Measurements from ENCODE around the gene SPG7.

Gene SPG7

GRCh38 chr16:89588413-89589109, 80.4 kb downstream of the SPG7 start:
- no peak for TF ChIP-seq EZH2phosphoT487 (IDR thresholded peaks at IDR 0.05; ENCODE audit: borderline replicate concordance)
- no peak for TF ChIP-seq CTCF (conservative IDR thresholded peaks at IDR 0.05; ENCODE audit: low read length)
- no peaks in the 10 kb centered on the region for H3K27me3 ChIP-seq (ENCODE audit: insufficient read depth, low read length, poor library complexity, severe bottlenecking)
- H3F3A ChIP-seq (ENCODE audit: low read depth) = no peaks in the 10 kb centered on the region
- H3K9ac ChIP-seq (ENCODE audit: low read depth, low read length, poor library complexity, severe bottlenecking) = no peak overlapping the region
- no peaks in the 10 kb centered on the region for H3K9me2 ChIP-seq (replicated peaks; ENCODE audit: low read depth, low read length)
- H3K79me2 ChIP-seq (ENCODE audit: insufficient read depth, low read length) = no peaks in the 10 kb centered on the region
- peaks cover 2% of the 10 kb centered on the region for H3K4me1 ChIP-seq (ENCODE audit: insufficient read depth, low read length, poor library complexity, severe bottlenecking)
- H3K4me3 ChIP-seq (ENCODE audit: low read length, poor library complexity, severe bottlenecking) = no peak overlapping the region
- H2AFZ ChIP-seq (ENCODE audit: low read length) = no peak overlapping the region
- no peak overlapping the region for H3K4me2 ChIP-seq (ENCODE audit: low read depth, low read length, poor library complexity, severe bottlenecking)
- no peaks in the 10 kb centered on the region for H3K9me3 ChIP-seq (ENCODE audit: insufficient read depth, low read depth, low read length)
- H3K36me3 ChIP-seq (ENCODE audit: insufficient read depth, low read length) = no peaks in the 10 kb centered on the region
- no peaks in the 10 kb centered on the region for H4K20me1 ChIP-seq (ENCODE audit: insufficient read depth, low read length, poor library complexity, severe bottlenecking)

GRCh38 chr16:89589241-89589926, 81.2 kb downstream of the SPG7 start:
- H3K4me3 ChIP-seq (ENCODE audit: low read length, poor library complexity, severe bottlenecking) = no peak overlapping the region
- no peak overlapping the region for H3K4me2 ChIP-seq (ENCODE audit: low read depth, low read length, poor library complexity, severe bottlenecking)
- peaks cover 4% of the 10 kb centered on the region for H3K4me1 ChIP-seq (ENCODE audit: insufficient read depth, low read length, poor library complexity, severe bottlenecking)
- H3K79me2 ChIP-seq (ENCODE audit: insufficient read depth, low read length) = no peaks in the 10 kb centered on the region
- no peaks in the 10 kb centered on the region for H3K9me3 ChIP-seq (ENCODE audit: insufficient read depth, low read depth, low read length)
- no peaks in the 10 kb centered on the region for H3K27me3 ChIP-seq (ENCODE audit: insufficient read depth, low read length, poor library complexity, severe bottlenecking)
- H3K9ac ChIP-seq (ENCODE audit: low read depth, low read length, poor library complexity, severe bottlenecking) = no peak overlapping the region
- no peaks in the 10 kb centered on the region for H3K36me3 ChIP-seq (ENCODE audit: insufficient read depth, low read length)
- H2AFZ ChIP-seq (ENCODE audit: low read length) = no peak overlapping the region
- H3F3A ChIP-seq (ENCODE audit: low read depth) = no peaks in the 10 kb centered on the region
- H3K9me2 ChIP-seq (replicated peaks; ENCODE audit: low read depth, low read length) = no peaks in the 10 kb centered on the region
- no peaks in the 10 kb centered on the region for H4K20me1 ChIP-seq (ENCODE audit: insufficient read depth, low read length, poor library complexity, severe bottlenecking)
- TF ChIP-seq CTCF (conservative IDR thresholded peaks at IDR 0.05; ENCODE audit: low read length) (no peak), EZH2phosphoT487 (IDR thresholded peaks at IDR 0.05; ENCODE audit: borderline replicate concordance) (no peak)

GRCh38 chr16:89593841-89594240, 85.6 kb downstream of the SPG7 start:
- Histone ChIP-seq H3K9me3 (ENCODE audit: insufficient read depth, low read depth, low read length) (no peaks in the 10 kb centered on the region), H3F3A (ENCODE audit: low read depth) (no peaks in the 10 kb centered on the region), H3K9ac (ENCODE audit: low read depth, low read length, poor library complexity, severe bottlenecking) (peak overlapping the region; percentile 52), H3K79me2 (ENCODE audit: insufficient read depth, low read length) (no peaks in the 10 kb centered on the region), H3K4me2 (ENCODE audit: low read depth, low read length, poor library complexity, severe bottlenecking) (peak overlapping the region; percentile 65), H3K4me1 (ENCODE audit: insufficient read depth, low read length, poor library complexity, severe bottlenecking) (peaks cover 6% of the 10 kb centered on the region), H2AFZ (ENCODE audit: low read length) (no peak overlapping the region), H3K27me3 (ENCODE audit: insufficient read depth, low read length, poor library complexity, severe bottlenecking) (no peaks in the 10 kb centered on the region), H3K4me3 (ENCODE audit: low read length, poor library complexity, severe bottlenecking) (peak overlapping the region; percentile 49), H4K20me1 (ENCODE audit: insufficient read depth, low read length, poor library complexity, severe bottlenecking) (no peaks in the 10 kb centered on the region), H3K9me2 (replicated peaks; ENCODE audit: low read depth, low read length) (no peaks in the 10 kb centered on the region), H3K36me3 (ENCODE audit: insufficient read depth, low read length) (no peaks in the 10 kb centered on the region)
- TF ChIP-seq EZH2phosphoT487 (IDR thresholded peaks at IDR 0.05; ENCODE audit: borderline replicate concordance) (no peak), CTCF (conservative IDR thresholded peaks at IDR 0.05; ENCODE audit: low read length) (no peak)
